Endothelial cell of hepatic sinusoid (primary cell): ENCODE results near the gene LHPP.
"Not testable (repeated sequence)": the region's sequence is repeated elsewhere in the genome, so short reads cannot be mapped to it uniquely, and the experiment has no call there.

Experiments used
- in situ Hi-C: cut with HindIII; loops from 2 replicates; pipeline ENCODE4 v1.10.0; 2017; ENCODE audit warnings: low sequenced_read_pairs

LHPP gene, protein sequence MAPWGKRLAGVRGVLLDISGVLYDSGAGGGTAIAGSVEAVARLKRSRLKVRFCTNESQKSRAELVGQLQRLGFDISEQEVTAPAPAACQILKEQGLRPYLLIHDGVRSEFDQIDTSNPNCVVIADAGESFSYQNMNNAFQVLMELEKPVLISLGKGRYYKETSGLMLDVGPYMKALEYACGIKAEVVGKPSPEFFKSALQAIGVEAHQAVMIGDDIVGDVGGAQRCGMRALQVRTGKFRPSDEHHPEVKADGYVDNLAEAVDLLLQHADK

DNA sequence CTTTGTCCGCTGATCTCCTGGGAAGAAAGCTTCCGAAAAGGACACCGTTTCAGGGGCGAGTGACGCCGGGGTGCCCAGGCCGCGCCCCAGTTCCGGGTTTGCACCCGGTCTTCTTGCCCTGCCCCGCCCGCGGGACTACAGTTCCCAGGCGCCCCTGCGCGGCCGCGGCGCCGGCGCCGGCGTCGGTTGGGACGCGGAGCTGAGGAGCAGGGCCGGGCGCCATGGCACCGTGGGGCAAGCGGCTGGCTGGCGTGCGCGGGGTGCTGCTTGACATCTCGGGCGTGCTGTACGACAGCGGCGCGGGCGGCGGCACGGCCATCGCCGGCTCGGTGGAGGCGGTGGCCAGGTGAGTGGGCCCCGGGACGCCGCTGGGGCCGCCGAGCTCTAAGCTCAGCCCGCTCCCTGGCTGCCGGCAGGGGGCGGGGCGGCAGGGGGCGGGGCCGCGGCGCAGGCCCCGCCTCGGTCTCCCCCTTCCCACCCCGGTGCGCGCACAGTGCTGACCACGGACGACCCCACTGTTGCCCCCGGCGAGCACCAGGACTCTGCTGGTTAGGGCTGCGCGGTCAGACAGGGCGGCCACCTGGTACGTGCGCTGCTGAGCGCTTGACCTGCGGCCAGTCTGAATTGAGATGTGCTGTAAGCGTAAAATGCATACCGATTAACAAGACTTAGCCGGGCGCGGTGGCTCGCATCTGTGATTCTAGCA is at the start of gene LHPP:
TSS of gene LHPP (plus strand) at position 182 of the 706 bp plus-strand sequence. CDS start at position 222, 40 bp downstream.
- in situ Hi-C loops, result no loop called here

DNA sequence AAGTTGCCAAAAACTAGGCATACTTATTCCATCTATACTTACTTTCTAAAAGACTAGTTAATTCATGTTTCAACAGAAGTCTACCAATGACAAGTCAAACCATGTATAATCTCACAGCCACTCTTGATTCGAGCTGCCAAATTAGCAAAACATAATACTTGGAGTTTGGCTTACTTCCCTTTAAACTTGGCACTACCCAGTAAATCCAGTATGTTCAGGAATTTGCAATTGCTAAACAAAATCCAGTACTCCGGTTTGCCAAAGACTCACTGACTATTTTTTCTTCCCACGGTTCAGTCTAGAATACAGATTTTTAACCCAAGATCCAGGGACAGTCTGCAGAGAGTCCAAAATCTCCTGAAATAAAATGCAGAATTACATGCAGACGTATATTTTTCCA is 47.5 kb upstream of the LHPP start:
- in situ Hi-C loops, result no loop called here

DNA sequence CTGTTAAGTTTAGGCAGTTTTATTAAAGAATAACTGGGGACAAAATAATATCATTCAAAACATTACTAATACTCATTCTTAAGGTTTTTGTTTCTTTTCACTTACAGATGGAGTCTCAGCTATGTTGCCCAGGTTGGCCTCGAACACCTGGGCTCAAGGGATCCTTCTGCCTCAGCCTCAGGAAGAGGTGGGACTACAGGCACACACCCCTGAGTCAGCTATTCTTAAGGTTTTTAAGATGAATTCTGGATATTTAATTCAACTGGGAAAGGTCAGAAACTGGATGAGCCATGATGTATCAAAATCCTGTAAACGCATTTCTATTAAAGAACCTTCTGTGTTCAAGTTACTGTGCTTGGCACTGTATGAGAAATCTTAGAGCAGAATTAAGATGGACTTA is 46.4 kb upstream of the LHPP start:
- in situ Hi-C loops, result no loop called here

DNA sequence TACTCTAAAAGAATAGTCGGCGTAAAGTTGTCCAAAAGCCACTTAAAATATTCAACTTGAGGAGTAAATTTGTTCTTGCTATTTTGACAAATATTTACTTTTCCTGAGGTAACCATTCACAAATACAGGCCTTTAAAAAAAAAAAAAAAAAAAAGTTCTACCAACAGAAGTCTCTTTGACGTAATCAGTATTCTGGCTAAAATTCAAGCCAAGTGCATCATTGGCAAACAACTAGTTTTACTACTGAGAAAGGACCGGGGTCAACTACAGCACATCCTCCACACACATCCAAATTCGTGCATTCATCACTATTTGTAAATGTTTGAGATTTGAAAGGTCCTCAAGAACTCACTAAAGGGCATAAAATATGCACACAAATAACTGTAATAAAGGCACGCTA is 44.9 kb upstream of the LHPP start:
- in situ Hi-C loops, result no loop called here

DNA sequence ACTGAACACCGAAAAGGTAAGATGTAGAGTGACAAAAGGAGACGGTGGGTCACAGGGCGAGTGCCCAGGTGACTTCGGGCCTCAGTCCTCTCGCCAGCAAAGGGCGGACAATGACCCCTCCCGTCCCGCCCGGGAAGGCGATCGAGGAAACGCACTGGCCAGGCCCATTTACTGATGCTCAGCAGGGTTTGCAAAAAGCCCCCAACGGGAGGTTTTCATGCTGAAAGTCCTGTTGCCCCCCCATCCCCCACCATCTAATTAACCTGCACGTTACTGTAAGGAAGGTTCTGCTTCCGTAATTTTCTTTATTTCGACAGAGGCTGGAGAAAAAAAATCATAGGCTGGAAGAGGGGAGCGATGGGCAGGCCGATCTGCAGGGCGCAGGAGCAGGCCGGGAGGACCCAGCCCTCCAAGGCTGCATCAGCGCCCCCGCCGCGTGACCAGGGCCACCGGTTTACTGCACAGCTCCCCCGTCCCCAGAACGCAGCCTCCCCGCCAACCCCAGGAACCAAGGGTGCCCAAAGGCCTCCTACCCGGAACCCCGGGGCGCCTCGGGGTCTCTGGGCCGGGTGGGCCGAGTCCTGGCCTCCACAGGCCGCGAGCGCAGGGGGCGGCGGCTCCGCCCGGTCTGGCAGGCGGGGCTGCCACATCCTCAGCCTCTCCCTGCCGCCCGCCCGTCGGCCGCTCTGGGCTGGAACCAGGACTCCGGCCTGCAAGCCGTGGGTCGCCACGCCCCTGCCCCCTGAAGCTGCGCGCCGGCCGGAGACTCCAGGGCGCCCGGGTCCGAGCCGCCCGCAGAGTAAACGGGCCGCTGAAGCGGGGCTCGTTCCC is 43.5 kb upstream of the LHPP start:
- in situ Hi-C loops, result no loop called here

DNA sequence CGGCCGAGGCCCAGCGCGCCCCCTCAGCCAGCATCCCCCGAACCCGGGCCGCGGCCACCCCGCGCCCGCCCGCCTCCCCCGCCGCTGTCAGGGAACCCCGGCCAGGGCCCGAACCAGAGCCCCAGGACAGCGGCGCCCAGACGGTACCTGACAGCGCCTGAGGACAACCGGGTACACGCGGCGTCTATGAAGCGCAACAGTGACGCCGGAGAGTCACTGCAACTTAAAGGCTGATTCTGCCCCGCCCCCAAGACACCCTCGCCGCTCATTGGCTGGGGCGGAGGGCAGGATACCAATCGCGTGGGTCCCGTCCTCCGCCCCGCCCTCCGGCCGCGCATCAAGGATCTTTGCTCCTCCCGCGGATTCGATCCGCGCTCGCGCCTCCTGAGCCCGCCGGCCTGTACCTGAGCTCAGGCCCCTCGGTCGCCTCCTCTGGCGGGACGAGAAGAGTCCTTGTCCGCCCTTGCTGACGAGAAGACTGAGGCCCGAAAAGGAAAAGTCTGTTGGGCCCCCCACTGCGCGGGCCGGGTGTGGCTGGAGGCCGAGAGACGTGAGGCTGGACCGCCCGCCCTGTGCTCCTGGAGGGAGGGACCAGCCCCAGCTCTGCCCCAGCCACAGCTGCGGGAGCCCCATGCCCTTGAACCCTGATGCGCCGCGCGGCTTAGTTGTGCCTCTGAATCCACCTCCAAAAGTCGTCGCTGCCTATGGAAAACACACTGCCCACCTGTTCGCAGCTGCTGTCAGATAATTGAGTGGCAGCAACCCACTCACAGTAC is 42.7 kb upstream of the LHPP start, which contains the start of gene OAT:
TSS of gene OAT (minus strand) at position 198 of the 776 bp plus-strand sequence. CDS start 6,752 bp downstream, outside the sequence.
- in situ Hi-C loops, result no loop called here

DNA sequence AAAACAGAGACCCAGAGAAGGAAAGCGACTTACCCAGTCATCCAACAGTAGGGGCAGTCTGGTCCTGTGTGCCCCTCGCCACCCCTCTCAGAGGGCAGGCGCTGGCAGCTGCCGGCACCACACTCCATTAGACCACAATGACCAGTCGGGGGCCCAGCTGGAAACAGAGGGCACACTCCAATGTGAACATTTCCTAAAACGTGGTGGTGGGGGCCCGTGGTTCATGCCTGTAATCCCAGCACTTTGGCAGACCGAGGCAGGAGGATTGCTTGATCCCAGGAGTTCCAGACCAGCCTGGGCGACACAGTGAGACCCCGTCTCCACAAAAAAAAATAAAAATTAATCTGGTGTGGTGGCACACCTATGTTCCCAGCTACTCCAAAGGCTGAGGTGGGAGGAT is 42.0 kb upstream of the LHPP start:
- in situ Hi-C loops, result no loop called here

DNA sequence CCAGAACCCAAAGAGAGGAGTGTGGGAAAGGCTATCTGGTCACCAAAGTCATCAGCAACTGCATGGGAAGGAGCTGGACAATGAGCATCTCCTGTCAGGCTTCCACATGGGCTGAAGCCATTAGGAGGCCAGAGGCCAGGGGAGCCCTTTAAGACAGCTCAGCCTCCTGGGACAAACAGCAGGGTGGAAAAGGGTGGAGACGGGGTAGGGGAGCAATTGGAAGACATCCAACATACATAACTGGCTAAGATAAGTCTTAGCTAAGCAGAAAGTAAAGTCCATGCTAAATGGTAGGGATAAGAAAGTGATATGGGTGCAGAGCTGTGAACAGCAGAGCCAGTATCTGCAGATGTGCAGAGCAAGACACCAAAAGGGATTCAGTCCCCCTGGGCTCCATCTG is 41.4 kb upstream of the LHPP start:
- in situ Hi-C loops, result no loop called here

DNA sequence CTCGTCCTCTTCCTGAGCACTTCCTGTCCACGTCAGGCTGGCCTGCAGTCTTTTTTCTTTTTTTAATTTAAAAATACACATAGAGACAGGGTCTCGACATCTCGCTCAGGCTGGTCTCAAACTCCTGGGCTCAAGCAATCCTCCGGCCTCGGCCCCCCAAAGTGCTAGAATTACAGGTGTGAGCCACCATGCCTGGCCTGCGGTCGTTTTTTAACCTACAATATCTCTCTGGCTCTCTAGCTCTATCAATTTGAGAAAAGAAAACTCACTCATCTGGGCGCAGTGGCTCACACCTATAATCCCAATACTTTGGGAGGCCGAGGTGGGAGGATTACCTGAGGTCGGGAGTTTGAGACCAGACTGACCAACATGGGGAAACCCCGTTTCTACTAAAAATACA is 38.9 kb upstream of the LHPP start:
- in situ Hi-C loops, result no loop called here

DNA sequence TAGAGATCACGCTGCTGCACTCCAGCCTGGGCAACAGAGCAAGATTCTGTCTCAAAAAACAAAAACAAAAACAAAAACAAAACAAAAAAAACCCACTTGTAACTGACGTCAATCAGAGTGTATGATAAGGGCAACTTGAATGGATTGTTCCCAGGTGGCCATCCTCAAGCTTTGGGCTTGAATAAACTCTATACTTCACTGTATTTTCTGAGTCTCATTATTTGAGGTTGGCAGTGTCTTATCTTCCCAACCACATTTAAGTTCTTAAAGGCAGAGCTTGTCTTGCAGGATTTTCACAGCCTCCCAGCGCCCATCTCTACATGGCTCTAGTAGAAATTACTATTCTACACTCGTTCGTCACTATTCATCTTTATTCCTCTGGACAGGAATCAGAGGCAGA is 37.8 kb upstream of the LHPP start:
- in situ Hi-C loops, result no loop called here

DNA sequence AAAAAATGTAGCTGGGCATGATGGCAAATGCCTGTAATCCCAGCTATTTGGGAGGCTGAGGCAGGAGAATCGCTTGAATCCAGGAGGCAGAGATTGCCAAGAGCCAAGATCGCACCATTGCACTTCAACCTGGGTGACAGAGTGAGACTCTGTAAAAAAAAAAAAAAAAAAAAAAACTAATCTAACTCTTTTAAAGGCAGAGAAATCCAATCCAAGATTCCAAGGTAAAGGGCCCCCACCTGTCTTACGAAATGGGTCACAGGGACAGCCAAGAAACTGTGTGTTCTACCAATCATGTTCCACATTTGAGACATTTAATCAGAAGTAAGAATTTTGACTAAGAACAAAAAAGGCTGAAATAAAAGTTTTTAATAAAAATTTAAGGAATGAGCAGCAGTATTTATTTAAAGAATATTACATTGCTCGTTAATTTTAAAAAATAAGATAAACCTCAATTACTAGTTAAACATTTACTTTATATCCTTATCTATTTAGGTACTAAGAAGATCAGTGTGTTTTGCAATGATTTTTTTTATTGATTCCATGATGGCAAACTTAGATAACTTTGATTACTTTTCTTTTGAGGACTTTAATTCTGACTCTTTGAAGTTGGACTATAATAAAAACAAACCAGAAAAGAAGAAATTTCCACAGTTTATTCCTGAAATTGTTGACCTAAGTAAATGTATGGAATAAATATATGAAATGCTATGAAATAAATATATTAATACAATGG is 36.2 kb upstream of the LHPP start:
- in situ Hi-C loops, result no loop called here

DNA sequence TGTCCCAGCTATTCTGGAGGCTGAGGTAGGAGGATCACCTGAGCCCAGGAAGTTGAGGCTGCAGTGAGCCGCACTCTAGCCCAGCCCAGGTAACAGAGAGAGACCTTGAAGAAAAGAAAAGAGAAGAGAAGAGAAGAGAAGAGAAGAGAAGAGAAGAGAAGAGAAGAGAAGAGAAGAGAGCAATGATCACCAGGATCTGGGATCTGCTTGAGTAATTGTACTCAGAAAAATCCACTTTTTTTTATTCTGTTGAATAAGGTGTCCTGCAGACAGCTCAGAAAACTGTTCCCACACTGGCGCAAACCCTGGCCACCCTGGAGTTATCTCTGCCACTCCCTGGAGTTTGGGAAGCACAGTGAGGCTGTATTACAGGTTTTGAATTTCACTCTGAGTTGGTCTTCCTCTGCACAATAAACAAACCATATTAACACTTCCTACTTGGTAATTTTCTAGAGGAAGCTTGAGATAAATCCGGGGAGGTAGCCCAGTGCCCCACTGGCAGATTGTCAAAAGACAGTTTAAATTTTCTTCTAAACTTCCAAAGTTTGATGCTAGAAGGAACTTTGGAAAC is 33.3 kb upstream of the LHPP start:
- in situ Hi-C loops, result no loop called here

DNA sequence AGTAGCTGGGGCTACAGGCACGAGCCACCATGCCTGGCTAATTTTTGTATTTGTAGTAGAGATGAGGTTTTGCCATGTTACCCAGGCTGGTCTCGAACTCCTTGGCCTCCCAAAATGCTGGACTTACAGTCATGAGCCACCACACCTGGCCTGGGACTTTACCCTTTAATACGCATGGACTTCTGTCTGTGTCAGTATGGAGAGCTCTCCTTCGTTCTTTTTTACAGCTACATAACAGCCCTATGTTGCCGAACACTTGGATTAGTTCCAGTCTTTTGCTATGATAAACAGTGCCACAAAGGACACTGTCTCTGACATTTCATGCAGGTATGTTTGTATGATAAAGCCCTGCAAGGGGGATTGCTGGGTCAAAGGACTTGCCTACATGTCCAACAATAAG is 32.0 kb upstream of the LHPP start:
- in situ Hi-C loops, result no loop called here

DNA sequence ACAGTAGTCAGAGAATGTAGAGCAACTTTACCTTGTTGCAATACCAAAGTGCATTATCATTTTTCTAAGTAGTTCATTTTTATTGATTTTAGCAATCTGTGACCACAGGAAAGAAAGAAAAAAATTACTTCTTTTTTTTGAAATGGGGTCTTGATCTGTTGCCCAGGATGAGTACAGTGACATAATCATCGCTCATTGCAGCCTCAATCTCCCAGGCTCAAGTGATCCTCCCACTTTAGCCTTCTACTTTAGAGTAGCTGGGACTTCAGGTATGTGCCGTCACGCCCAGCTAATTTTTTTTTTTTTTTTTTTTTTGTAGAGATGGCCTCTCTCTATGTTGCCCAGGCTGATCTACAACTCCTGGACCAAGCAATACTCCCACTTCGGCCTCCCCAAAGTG is 31.5 kb upstream of the LHPP start:
- in situ Hi-C loops, result no loop called here

DNA sequence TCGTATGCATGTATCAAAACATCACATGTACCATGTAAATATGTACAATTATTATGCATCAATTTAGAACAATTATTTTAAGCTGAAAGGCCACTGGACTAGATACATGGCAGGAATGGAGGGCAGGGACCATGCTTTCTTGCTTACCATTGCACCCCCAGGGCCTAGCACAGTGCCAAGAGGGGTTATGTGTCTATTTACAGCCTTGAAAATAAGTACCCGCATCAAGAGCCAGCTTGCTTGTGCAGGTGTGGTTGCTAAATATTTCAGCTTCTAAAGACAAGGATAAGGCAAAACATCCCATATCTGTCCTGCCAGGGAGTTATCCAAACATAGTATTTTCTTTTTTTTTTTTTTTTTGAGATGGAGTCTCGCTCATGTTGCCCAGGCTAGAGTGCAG is 28.2 kb upstream of the LHPP start:
- in situ Hi-C loops, result no loop called here

DNA sequence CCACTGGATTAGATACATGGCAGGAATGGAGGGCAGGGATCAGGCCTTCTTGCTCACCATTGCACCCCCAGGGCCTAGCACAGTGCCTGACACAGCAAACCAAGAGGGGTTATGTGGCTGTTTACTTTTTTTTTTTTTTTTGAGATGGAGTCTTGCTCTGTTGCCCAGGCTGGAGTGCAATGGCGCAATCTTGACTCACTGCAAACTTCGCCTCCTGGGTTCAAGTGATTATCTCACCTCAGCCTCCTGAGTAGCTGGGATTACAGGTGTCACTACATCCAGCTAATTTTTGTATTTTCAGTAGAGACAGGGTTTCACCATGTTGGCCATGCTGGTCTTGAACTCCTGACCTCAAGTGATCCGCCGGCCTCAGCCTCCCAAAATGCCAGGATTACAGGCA is 25.9 kb upstream of the LHPP start:
- in situ Hi-C loops, result not testable (repeated sequence)

DNA sequence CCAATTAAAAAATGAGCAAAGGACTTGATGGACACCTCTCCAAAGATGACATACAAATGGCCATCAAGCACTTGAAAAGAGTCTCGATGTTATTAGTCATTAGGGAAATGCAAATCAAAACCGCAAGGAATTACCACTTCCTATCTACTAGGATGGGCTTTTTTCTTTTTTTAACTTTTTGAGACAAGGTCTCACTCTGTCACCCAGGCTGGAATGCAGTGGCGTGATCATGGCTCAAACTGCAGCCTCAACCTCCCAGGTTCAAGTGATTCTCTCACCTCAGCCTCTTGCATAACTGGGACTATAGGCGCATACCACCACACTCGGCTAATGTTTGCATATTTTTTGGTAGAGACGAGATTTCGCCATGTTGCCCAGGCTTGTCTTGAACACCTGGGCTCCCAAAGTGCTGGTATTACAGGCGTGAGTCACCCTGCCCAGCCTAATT is 25.4 kb upstream of the LHPP start:
- in situ Hi-C loops, result no loop called here

DNA sequence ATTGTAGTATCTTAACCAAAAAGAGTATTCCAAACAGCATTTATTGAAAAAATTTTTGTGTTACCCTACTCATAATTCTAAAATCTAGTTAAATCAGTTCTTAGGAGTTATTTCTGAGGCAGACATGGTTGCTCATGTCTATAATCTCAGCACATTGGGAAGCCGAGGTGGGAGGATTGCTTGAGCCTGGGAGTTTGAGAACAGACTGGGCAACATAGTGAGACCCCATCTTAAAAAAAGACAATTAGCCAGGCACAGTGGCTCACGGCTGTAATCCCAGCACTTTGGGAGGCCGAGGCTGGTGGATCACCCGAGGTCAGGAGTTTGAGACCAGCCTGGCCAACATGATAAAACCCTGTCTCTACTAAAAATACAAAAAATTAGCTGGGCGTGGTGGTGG is 19.9 kb upstream of the LHPP start:
- in situ Hi-C loops, result not testable (repeated sequence)

DNA sequence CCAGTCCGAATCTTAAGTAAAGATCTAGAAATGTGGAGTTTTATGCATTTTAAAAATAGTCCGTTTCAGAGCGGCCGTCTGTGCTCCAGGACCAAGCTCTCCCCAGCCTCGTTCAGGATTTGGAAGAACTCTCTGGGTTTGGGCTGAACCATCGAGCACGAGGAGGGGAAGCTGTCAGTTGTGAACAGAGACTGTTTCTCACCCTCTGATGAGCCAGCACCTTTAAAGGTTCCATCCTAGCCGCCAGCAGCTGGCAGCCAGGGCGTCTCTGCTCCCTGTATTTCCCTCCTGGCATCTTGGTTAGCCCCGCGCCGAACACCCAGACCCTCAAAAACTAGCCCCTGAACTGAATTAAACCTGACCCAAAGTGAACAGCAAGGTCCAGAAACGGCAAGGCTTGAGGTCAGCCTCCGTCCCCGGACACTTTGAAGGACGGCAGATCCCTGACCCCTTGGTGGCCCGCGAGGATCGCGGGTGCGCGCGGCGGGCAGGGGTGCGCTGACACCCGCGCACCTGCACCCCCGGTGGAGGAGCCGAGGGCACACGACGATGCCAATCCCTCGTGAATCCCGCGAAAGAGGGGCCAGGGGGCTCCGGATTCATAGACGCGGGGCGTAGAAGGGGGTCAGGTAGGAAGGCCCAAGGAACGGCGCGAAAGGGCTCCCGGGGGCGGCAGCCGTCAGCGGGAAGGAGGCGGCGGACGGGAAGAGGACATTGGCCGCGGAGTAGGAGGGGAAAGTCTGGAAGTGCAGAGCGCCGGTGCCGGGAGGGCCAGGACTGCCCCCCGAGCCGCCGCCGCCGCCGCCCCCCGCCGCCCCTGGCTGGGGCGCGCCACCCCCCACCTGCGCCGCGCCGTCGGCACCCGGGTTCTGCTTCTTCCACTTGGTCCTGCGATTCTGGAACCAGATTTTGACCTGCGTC is 14.5 kb upstream of the LHPP start:
- in situ Hi-C loops, result no loop called here
